Fibroblast of lung (primary cell): ENCODE data around the gene KMT2C. TPM values are rescaled to one million over a fixed set of nuclear protein-coding genes. Genes with fewer than 3 reads are reported as not detected.

Source experiments
- DNase-seq, 2 donors: peaks; one replicate each; pipeline versions ENCODE4 v3.0.0 to v3.0.0-alpha.2; 2010; ENCODE audit warnings: low read depth in 2 of 2
- H2AFZ ChIP-seq: 2 replicates; pipeline ENCODE4 v1.5.1; 2012; ENCODE audit warnings: low read length, control low read depth, inconsistent platforms
- H3K27ac ChIP-seq: 2 replicates; pipeline ENCODE4 v1.5.1; 2011; ENCODE audit warnings: low read length, control low read depth; ENCODE audit not compliant: insufficient read depth
- H3K27me3 ChIP-seq: 2 replicates; pipeline ENCODE4 v1.5.1; 2011; ENCODE audit warnings: mild to moderate bottlenecking, low read length; ENCODE audit not compliant: control insufficient read depth, insufficient read depth
- H3K36me3 ChIP-seq: 2 replicates; pipeline ENCODE4 v1.5.1; 2011; ENCODE audit warnings: low read length; ENCODE audit not compliant: control insufficient read depth, insufficient read depth
- H3K4me1 ChIP-seq: 2 replicates; pipeline ENCODE4 v1.5.1; 2011; ENCODE audit warnings: low read length; ENCODE audit not compliant: control insufficient read depth, insufficient read depth; ENCODE audit errors: extremely low read depth
- H3K4me2 ChIP-seq: 2 replicates; pipeline ENCODE4 v1.5.1; 2011; ENCODE audit warnings: low read length, control low read depth; ENCODE audit not compliant: insufficient read depth; ENCODE audit errors: extremely low read depth
- H3K4me3 ChIP-seq, 4 experiments: fragments of 200-600 bp in 1 of 4; sonication (generic) in 1 of 4; replicated peaks in 1 of 4; 2 replicates each; pipeline ENCODE4 v1.5.1; 2011 to 2016; ENCODE audit warnings: low read length in 4 of 4, low read depth in 3 of 4, mild to moderate bottlenecking in 3 of 4, control low read depth in 2 of 4, inconsistent platforms in 1 of 4, mixed read lengths in 1 of 4; ENCODE audit not compliant: insufficient read depth in 1 of 4; ENCODE audit errors: control extremely low read depth in 1 of 4
- H3K79me2 ChIP-seq: 2 replicates; pipeline ENCODE4 v1.5.1; 2012; ENCODE audit warnings: mild to moderate bottlenecking, low read length, inconsistent platforms; ENCODE audit not compliant: control insufficient read depth, insufficient read depth
- H3K9ac ChIP-seq: 2 replicates; pipeline ENCODE4 v1.5.1; 2011; ENCODE audit warnings: mild to moderate bottlenecking, low read length, control low read depth; ENCODE audit not compliant: insufficient read depth
- H3K9me3 ChIP-seq: 2 replicates; pipeline ENCODE4 v1.5.1; 2012; ENCODE audit warnings: low read depth, low read length; ENCODE audit not compliant: control insufficient read depth, insufficient read depth
- H4K20me1 ChIP-seq: 2 replicates; pipeline ENCODE4 v1.5.1; 2011; ENCODE audit warnings: low read length; ENCODE audit not compliant: control insufficient read depth, insufficient read depth; ENCODE audit errors: extremely low read depth
- EZH2 ChIP-seq: IDR thresholded peaks from 2 replicates; pipeline ENCODE4 v1.5.1; 2012; ENCODE audit warnings: low read length, control low read depth, mild to moderate bottlenecking; ENCODE audit errors: missing control alignments
- polyA plus RNA-seq, 2 donors: library from polyadenylated mRNA; depleted of rRNA in 1 of 2; stranded (reverse) in 1 of 2; unstranded in 1 of 2; fragments of >200 nt; gene quantifications; 2 replicates each; pipeline ENCODE4 v1.2.1, GENCODE V29; 2011 to 2012; ENCODE audit warnings: missing spikeins in 1 of 2
- total RNA-seq: library from RNA; depleted of rRNA; stranded (reverse); fragments of >200 nt; gene quantifications from 2 replicates; pipeline ENCODE4 v1.2.1, GENCODE V29; 2014
- TF ChIP-seq, protein P1 (sequence below), 2 donors: IDR thresholded peaks in 1 of 2; conservative IDR thresholded peaks in 1 of 2; 1 replicate in 1 of 2; 2 replicates in 1 of 2; pipeline ENCODE4 v1.5.1; 2011 to 2012; ENCODE audit warnings: low read length in 2 of 2, control low read depth in 1 of 2, inconsistent platforms in 1 of 2, low read depth in 1 of 2, mild to moderate bottlenecking in 1 of 2

The KMT2C gene
- total and polyA plus RNA-seq, 2 donors (not counting 1 experiment from before 2014, with no cell fraction given), result 11.1 to 32.4 TPM

DNA sequence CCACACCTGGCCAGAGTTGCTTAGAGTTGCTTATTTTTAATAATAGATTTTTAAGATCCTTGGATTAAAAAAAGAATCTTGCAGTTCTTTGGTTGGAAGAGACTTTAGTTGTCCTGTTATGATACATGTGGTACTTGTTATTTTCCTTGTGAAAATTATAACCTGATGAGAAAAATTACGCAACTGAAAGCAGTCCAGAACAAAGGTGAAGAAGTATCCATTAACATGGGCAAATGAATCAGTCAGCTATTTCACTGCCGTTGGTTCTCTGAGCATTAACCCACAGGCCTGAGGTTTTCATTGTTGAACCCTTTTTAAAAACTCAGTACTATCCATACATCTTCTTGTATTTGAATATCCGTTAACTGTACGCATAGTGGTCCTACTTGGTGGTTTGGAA, 342.1 kb downstream of the KMT2C start:
- DNase-seq, result no peak
- no peaks in the 10 kb centered on the region for H3K4me1 ChIP-seq
- H3K36me3 ChIP-seq, result no peaks in the 10 kb centered on the region
- H2AFZ ChIP-seq, result no peak overlapping the region
- no peaks in the 10 kb centered on the region for H3K27me3 ChIP-seq
- H3K4me2 ChIP-seq, result no peak overlapping the region
- TF ChIP-seq EZH2, result no peak
- TF ChIP-seq, protein P1, sequence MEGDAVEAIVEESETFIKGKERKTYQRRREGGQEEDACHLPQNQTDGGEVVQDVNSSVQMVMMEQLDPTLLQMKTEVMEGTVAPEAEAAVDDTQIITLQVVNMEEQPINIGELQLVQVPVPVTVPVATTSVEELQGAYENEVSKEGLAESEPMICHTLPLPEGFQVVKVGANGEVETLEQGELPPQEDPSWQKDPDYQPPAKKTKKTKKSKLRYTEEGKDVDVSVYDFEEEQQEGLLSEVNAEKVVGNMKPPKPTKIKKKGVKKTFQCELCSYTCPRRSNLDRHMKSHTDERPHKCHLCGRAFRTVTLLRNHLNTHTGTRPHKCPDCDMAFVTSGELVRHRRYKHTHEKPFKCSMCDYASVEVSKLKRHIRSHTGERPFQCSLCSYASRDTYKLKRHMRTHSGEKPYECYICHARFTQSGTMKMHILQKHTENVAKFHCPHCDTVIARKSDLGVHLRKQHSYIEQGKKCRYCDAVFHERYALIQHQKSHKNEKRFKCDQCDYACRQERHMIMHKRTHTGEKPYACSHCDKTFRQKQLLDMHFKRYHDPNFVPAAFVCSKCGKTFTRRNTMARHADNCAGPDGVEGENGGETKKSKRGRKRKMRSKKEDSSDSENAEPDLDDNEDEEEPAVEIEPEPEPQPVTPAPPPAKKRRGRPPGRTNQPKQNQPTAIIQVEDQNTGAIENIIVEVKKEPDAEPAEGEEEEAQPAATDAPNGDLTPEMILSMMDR (conservative IDR thresholded peaks at IDR 0.05 in 1 of 2, IDR thresholded peaks at IDR 0.05 in 1 of 2; ENCODE audit: low read depth in 1 of 2, low read length in 2 of 2), result no peak
- no peaks in the 10 kb centered on the region for H3K79me2 ChIP-seq
- no peak overlapping the region for H3K4me3 ChIP-seq
- no peak overlapping the region for H3K27ac ChIP-seq
- H4K20me1 ChIP-seq, result no peaks in the 10 kb centered on the region
- H3K9me3 ChIP-seq, result no peaks in the 10 kb centered on the region
- no peak overlapping the region for H3K9ac ChIP-seq

DNA sequence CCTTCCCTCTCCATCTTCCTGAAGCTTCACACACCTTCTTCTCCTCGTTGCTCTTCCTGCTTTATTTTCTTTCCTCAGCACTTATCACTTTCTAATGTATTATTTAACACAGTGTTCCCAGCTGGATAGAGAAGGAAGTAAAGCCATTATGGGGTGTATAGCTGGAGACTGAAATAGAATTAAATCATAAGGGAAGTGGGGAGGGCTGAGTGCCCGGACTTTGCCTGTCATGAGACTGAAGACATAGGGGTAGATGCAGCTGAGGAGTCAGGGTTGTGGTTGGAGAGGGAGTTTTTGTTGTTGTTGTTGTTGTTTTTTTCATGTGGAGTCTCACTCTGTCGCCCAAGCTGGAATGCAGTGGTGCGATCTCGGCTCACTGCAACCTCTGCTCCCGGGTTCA, 345.1 kb downstream of the KMT2C start:
- no peak overlapping the region for H2AFZ ChIP-seq
- no peak for DNase-seq
- H3K79me2 ChIP-seq, result no peaks in the 10 kb centered on the region
- no peaks in the 10 kb centered on the region for H3K27me3 ChIP-seq
- H3K9ac ChIP-seq, result no peak overlapping the region
- H3K9me3 ChIP-seq, result no peaks in the 10 kb centered on the region
- no peaks in the 10 kb centered on the region for H4K20me1 ChIP-seq
- no peak overlapping the region for H3K4me3 ChIP-seq
- TF ChIP-seq, protein P1 (conservative IDR thresholded peaks at IDR 0.05 in 1 of 2, IDR thresholded peaks at IDR 0.05 in 1 of 2; ENCODE audit: low read depth in 1 of 2, low read length in 2 of 2), result no peak
- no peak for TF ChIP-seq EZH2
- no peak overlapping the region for H3K4me2 ChIP-seq
- H3K4me1 ChIP-seq, result no peaks in the 10 kb centered on the region
- H3K27ac ChIP-seq, result no peak overlapping the region
- H3K36me3 ChIP-seq, result no peaks in the 10 kb centered on the region

DNA sequence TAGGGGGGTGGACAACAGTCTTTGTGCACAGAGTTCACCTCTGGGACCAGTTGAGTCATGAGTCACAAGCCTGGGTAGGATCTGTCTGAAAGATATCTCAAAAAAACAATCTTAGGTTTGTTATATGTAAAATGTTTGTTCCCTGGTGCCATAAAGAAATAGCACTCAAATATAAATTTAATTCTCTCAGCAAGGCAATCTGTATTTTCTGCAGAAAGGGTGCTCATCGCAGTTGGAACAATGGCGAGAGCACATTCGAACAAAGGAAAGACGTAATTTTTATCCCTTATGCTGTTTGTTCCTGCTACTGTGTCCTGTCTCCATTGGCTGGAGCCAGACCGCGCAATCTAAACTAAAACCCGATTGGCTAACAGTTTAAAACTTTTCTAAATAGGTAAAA, 346.6 kb downstream of the KMT2C start:
- Histone ChIP-seq H3K79me2 (no peaks in the 10 kb centered on the region), H3K4me2 (no peak overlapping the region), H2AFZ (no peak overlapping the region), H3K4me1 (no peaks in the 10 kb centered on the region), H3K27ac (no peak overlapping the region), H4K20me1 (no peaks in the 10 kb centered on the region), H3K36me3 (no peaks in the 10 kb centered on the region), H3K9me3 (no peaks in the 10 kb centered on the region), H3K27me3 (no peaks in the 10 kb centered on the region), H3K4me3 (no peak overlapping the region), H3K9ac (no peak overlapping the region)
- DNase-seq, result no peak
- TF ChIP-seq, protein P1 (conservative IDR thresholded peaks at IDR 0.05 in 1 of 2, IDR thresholded peaks at IDR 0.05 in 1 of 2; ENCODE audit: low read depth in 1 of 2, low read length in 2 of 2), result no peak
- no peak for TF ChIP-seq EZH2
